GM12865 (cell line): ENCODE data around the gene GOLGA1.
"Not testable (repeated sequence)": the region's sequence is repeated elsewhere in the genome, so short reads cannot be mapped to it uniquely, and the experiment has no call there.

ENCODE experiments used
- DNase-seq: peaks from one replicate; pipeline ENCODE4 v3.0.0; 2010; ENCODE audit warnings: low read depth
- H3K4me3 ChIP-seq: 2 replicates; pipeline ENCODE4 v1.5.1; 2011; ENCODE audit warnings: mild to moderate bottlenecking, low read depth, low read length, control low read depth
- TF ChIP-seq, protein P1 (sequence below): IDR thresholded peaks from 2 replicates; pipeline ENCODE4 v1.5.1; 2011; ENCODE audit warnings: low read length, control low read depth, low read depth, inconsistent platforms; ENCODE audit not compliant: insufficient read depth; ENCODE audit errors: missing control alignments

Gene GOLGA1

GRCh38 chr9:124854161-124854560, 86.7 kb downstream of the GOLGA1 start:
- DNase-seq, result no peak
- no peak overlapping the region for H3K4me3 ChIP-seq
- TF ChIP-seq, protein P1, sequence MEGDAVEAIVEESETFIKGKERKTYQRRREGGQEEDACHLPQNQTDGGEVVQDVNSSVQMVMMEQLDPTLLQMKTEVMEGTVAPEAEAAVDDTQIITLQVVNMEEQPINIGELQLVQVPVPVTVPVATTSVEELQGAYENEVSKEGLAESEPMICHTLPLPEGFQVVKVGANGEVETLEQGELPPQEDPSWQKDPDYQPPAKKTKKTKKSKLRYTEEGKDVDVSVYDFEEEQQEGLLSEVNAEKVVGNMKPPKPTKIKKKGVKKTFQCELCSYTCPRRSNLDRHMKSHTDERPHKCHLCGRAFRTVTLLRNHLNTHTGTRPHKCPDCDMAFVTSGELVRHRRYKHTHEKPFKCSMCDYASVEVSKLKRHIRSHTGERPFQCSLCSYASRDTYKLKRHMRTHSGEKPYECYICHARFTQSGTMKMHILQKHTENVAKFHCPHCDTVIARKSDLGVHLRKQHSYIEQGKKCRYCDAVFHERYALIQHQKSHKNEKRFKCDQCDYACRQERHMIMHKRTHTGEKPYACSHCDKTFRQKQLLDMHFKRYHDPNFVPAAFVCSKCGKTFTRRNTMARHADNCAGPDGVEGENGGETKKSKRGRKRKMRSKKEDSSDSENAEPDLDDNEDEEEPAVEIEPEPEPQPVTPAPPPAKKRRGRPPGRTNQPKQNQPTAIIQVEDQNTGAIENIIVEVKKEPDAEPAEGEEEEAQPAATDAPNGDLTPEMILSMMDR, result no peak

- peak overlapping the region; percentile 48; the same call in 1 of the 2 replicates for H3K4me3 ChIP-seq
- DNase-seq, result no peak
- TF ChIP-seq, protein P1, result no peak
Measured at GRCh38 chr9:124853605-124854143, 87.2 kb downstream of the GOLGA1 start.

GRCh38 chr9:124852829-124853531, 87.9 kb downstream of the GOLGA1 start, which contains the start of gene WDR38:
WDR38 (plus strand) TSS chr9:124853460; CDS start chr9:124853532, 72 bp downstream.
- peak within 1 kb of the TSS; percentile 48 for H3K4me3 ChIP-seq
- peak; percentile 88 for DNase-seq
- TF ChIP-seq, protein P1, result peak; percentile 90

- TF ChIP-seq, protein P1, result no peak
- H3K4me3 ChIP-seq, result no peak overlapping the region
- DNase-seq, result no peak
Measured at GRCh38 chr9:124852121-124852828, 88.6 kb downstream of the GOLGA1 start.

- TF ChIP-seq, protein P1, result no peak
- no peak overlapping the region for H3K4me3 ChIP-seq
- no peak for DNase-seq
Measured at GRCh38 chr9:124849801-124850200, 91.1 kb downstream of the GOLGA1 start.

- no peak for DNase-seq
- TF ChIP-seq, protein P1, result no peak
- H3K4me3 ChIP-seq, result no peak overlapping the region
Measured at GRCh38 chr9:124846969-124847368, 93.9 kb downstream of the GOLGA1 start.

DNA sequence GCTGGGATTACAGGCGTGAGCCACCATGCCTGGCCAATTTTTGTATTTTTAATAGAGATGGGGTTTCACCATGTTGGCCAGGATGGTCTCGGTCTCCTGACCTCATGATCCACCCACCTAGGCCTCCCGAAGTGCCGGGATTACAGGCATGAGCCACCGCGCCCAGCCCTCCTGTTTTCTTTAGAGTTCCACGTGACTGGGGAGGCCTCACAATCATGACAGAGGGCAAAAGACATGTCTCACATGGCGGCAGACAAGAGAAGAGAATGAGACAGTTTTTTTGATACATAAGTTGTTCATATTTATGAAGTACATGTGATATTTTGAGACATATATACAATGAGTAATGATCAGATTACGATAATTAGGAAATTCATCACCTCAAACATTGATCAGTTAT, 94.4 kb downstream of the GOLGA1 start:
- H3K4me3 ChIP-seq, DNase-seq: not testable (repeated sequence)
